ENCODE results near the gene PTH2. TPM values are rescaled to one million over a fixed set of nuclear protein-coding genes. Genes with fewer than 3 reads are reported as not detected.

Gene PTH2
- polyA plus RNA-seq, 1 donor from 2014 or later, result not detected

DNA sequence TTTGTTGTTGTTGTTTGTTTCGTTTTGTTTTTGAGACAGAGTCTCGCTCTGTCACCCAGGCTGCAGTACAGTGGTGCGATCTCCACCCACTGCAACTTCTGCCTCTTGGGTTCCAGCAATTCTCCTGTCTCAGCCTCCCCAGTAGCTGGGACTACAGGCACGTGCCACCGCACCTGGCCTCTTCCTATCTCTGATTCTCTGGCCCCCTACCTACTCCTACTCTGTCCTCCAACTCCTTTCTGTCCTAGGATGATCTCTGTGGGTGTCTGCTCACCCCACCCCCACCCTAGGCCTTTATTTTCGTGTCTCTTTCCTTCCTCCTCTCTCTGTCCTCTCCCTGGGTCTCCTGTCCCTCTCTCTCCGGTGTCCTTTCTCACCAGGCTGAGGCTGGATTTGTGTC, 27.2 kb upstream of the PTH2 start:
- Histone ChIP-seq H3K36me3 (ENCODE audit: insufficient read depth, low read length) (no peaks in the 10 kb centered on the region), H4K20me1 (ENCODE audit: insufficient read depth) (no peaks in the 10 kb centered on the region), H3K9me3 (ENCODE audit: low read length) (no peaks in the 10 kb centered on the region), H3K9me2 (ENCODE audit: insufficient read depth, low read length) (no peaks in the 10 kb centered on the region), H3K4me2 (ENCODE audit: low read length) (peak overlapping the region; percentile 45), H2AFZ (ENCODE audit: low read depth, low read length) (no peak overlapping the region), H3K4me3 (ENCODE audit: low read length) (peak overlapping the region; percentile 85), H3F3A (ENCODE audit: insufficient read depth, low read length, poor library complexity, severe bottlenecking) (peaks cover 5% of the 10 kb centered on the region), H3K27me3 (ENCODE audit: insufficient read depth, low read depth, low read length) (no peaks in the 10 kb centered on the region), H3K27ac (ENCODE audit: low read length) (no peak overlapping the region), H3K9ac (ENCODE audit: low read length) (peak overlapping the region; percentile 78), H3K79me2 (replicated peaks; ENCODE audit: insufficient read depth, low read length) (peaks cover 6% of the 10 kb centered on the region)
- TF ChIP-seq TAF1 (IDR thresholded peaks at IDR 0.05; ENCODE audit: low read depth) (no peak), EP300 (conservative IDR thresholded peaks at IDR 0.05; ENCODE audit: poor library complexity, severe bottlenecking) (no peak)

DNA sequence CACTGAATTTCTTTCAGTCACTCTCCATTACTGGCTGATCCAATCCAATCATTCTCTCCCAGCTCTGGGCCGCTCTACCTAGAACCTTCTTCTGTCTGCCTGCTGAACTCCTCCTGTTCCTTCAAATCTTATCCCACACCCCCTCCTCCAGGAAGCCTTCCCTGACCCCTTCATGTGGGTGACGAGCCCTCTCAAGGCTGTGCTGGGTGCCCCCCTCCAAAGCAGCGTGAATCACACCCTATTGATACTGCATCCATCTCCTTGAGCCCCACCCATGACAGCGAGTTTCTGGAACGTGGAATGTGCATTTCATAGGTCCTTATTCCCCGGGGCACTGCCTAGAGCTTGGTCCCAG, 25.2 kb upstream of the PTH2 start:
- Histone ChIP-seq H3K36me3 (ENCODE audit: insufficient read depth, low read length) (no peaks in the 10 kb centered on the region), H2AFZ (ENCODE audit: low read depth, low read length) (no peak overlapping the region), H3K4me2 (ENCODE audit: low read length) (no peak overlapping the region), H3F3A (ENCODE audit: insufficient read depth, low read length, poor library complexity, severe bottlenecking) (peaks cover 5% of the 10 kb centered on the region), H4K20me1 (ENCODE audit: insufficient read depth) (no peaks in the 10 kb centered on the region), H3K79me2 (replicated peaks; ENCODE audit: insufficient read depth, low read length) (peaks cover 6% of the 10 kb centered on the region), H3K9ac (ENCODE audit: low read length) (no peak overlapping the region), H3K27me3 (ENCODE audit: insufficient read depth, low read depth, low read length) (no peaks in the 10 kb centered on the region), H3K9me3 (ENCODE audit: low read length) (no peaks in the 10 kb centered on the region), H3K4me3 (ENCODE audit: low read length) (no peak overlapping the region), H3K9me2 (ENCODE audit: insufficient read depth, low read length) (no peaks in the 10 kb centered on the region), H3K27ac (ENCODE audit: low read length) (no peak overlapping the region)
- TF ChIP-seq POLR2AphosphoS5 (IDR thresholded peaks at IDR 0.05) (no peak), MXI1 (conservative IDR thresholded peaks at IDR 0.05; ENCODE audit: poor library complexity, severe bottlenecking) (no peak), RAD21 (conservative IDR thresholded peaks at IDR 0.05) (no peak), EZH2 (IDR thresholded peaks at IDR 0.05; ENCODE audit: borderline replicate concordance, insufficient read depth, low read length, poor library complexity, severe bottlenecking) (no peak), EP300 (conservative IDR thresholded peaks at IDR 0.05; ENCODE audit: poor library complexity, severe bottlenecking) (no peak), TAF1 (IDR thresholded peaks at IDR 0.05; ENCODE audit: low read depth) (no peak), SMC3 (conservative IDR thresholded peaks at IDR 0.05; ENCODE audit: poor library complexity) (no peak)
- TF ChIP-seq, protein P1, sequence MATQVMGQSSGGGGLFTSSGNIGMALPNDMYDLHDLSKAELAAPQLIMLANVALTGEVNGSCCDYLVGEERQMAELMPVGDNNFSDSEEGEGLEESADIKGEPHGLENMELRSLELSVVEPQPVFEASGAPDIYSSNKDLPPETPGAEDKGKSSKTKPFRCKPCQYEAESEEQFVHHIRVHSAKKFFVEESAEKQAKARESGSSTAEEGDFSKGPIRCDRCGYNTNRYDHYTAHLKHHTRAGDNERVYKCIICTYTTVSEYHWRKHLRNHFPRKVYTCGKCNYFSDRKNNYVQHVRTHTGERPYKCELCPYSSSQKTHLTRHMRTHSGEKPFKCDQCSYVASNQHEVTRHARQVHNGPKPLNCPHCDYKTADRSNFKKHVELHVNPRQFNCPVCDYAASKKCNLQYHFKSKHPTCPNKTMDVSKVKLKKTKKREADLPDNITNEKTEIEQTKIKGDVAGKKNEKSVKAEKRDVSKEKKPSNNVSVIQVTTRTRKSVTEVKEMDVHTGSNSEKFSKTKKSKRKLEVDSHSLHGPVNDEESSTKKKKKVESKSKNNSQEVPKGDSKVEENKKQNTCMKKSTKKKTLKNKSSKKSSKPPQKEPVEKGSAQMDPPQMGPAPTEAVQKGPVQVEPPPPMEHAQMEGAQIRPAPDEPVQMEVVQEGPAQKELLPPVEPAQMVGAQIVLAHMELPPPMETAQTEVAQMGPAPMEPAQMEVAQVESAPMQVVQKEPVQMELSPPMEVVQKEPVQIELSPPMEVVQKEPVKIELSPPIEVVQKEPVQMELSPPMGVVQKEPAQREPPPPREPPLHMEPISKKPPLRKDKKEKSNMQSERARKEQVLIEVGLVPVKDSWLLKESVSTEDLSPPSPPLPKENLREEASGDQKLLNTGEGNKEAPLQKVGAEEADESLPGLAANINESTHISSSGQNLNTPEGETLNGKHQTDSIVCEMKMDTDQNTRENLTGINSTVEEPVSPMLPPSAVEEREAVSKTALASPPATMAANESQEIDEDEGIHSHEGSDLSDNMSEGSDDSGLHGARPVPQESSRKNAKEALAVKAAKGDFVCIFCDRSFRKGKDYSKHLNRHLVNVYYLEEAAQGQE (IDR thresholded peaks at IDR 0.05; ENCODE audit: borderline replicate concordance), result no peak
- TF ChIP-seq, protein P2, sequence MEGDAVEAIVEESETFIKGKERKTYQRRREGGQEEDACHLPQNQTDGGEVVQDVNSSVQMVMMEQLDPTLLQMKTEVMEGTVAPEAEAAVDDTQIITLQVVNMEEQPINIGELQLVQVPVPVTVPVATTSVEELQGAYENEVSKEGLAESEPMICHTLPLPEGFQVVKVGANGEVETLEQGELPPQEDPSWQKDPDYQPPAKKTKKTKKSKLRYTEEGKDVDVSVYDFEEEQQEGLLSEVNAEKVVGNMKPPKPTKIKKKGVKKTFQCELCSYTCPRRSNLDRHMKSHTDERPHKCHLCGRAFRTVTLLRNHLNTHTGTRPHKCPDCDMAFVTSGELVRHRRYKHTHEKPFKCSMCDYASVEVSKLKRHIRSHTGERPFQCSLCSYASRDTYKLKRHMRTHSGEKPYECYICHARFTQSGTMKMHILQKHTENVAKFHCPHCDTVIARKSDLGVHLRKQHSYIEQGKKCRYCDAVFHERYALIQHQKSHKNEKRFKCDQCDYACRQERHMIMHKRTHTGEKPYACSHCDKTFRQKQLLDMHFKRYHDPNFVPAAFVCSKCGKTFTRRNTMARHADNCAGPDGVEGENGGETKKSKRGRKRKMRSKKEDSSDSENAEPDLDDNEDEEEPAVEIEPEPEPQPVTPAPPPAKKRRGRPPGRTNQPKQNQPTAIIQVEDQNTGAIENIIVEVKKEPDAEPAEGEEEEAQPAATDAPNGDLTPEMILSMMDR (IDR thresholded peaks at IDR 0.05; ENCODE audit: poor library complexity, severe bottlenecking), result no peak

All from neural cell (in vitro differentiated cells).